Left lung (tissue), 10 donors: Measurements from ENCODE around the gene SVIL. TPM values are rescaled to one million over a fixed set of nuclear protein-coding genes. Genes with fewer than 3 reads are reported as not detected.
A peak's percentile ranks its signal among the peaks of the same experiment; 100 is the strongest.
"Not testable (repeated sequence)": the region's sequence is repeated elsewhere in the genome, so short reads cannot be mapped to it uniquely, and the experiment has no call there.

Source experiments
- ATAC-seq: fragments of 200-7000 bp; cut with Tn5 transposase; one replicate; pipeline ENCODE4 v1.9.1; 2020; ENCODE audit warnings: moderate library complexity
- DNase-seq, 4 donors: peaks; one replicate each; pipeline ENCODE4 v3.0.0-alpha.2; 2013 to 2020
- H3K27ac ChIP-seq, 2 donors: fragments of 200-600 bp; sonication (generic) in 1 of 2; one replicate each; pipeline versions ENCODE4 v1.5.0 to v1.8.0; 2020 to 2021
- H3K27me3 ChIP-seq, 2 donors: fragments of 200-600 bp; sonication (generic) in 1 of 2; one replicate each; pipeline versions ENCODE4 v1.5.0 to v1.8.0; 2020 to 2021
- H3K36me3 ChIP-seq, 2 donors: fragments of 200-600 bp; sonication (generic) in 1 of 2; one replicate each; pipeline versions ENCODE4 v1.5.0 to v1.8.0; 2020 to 2021
- H3K4me1 ChIP-seq, 2 donors: fragments of 200-600 bp; one replicate each; pipeline ENCODE4 v1.8.0; 2021
- H3K4me3 ChIP-seq, 2 donors: fragments of 200-600 bp; sonication (generic) in 1 of 2; one replicate each; pipeline versions ENCODE4 v1.5.0 to v1.8.0; 2020 to 2021; ENCODE audit warnings: mild to moderate bottlenecking in 1 of 2
- H3K9me3 ChIP-seq, 2 donors: fragments of 200-600 bp; sonication (generic) in 1 of 2; one replicate each; pipeline versions ENCODE4 v1.5.0 to v1.8.0; 2020 to 2021
- CTCF ChIP-seq, 2 donors: fragments of 200-600 bp; sonication (generic) in 1 of 2; IDR thresholded peaks; one replicate each; pipeline versions ENCODE4 v1.5.0 to v1.8.0; 2021; ENCODE audit warnings: antibody characterized with exemption in 2 of 2
- intact Hi-C, 2 donors: fragments of 100-400 bp; cut with DNase I; formaldehyde crosslinking; loops; one replicate each; pipeline versions ENCODE4 v1.11.2 to v1.14.2; 2022
- polyA plus RNA-seq, 6 donors: library from polyadenylated mRNA; unstranded; fragments of 120-200 nt; gene quantifications; one replicate each; pipeline ENCODE4 v1.2.1, GENCODE V29; 2013; ENCODE audit not compliant: insufficient read length in 6 of 6
- total RNA-seq, 2 donors: library from RNA; stranded (reverse); fragmentation: NEBNext Ultra II Directional; extraction: Animal tissue kit (Norgen Biotek cat#: 25700); gene quantifications; one replicate each; pipeline ENCODE4 v1.2.1, GENCODE V29; 2021
- donor health status: DM: no; HTN: yes; CAD: no.
- donor health status: DM: no; HTN: no; CAD: no.

The SVIL gene
- total and polyA plus RNA-seq, 8 donors, result 49.3 to 103 (median 54.9) TPM

GRCh38 chr10:29617880-29618340 lies 16.9 kb downstream of the SVIL start:
- Histone ChIP-seq H3K27ac (peak overlapping the region; percentile 60 to 70), H3K4me1 (peaks cover 25 to 27% of the 10 kb centered on the region in 2 donors), H3K4me3 (no peak overlapping the region), H3K9me3 (no peaks in the 10 kb centered on the region), H3K36me3 (peaks cover 0 to 3% of the 10 kb centered on the region in 2 donors), H3K27me3 (no peaks in the 10 kb centered on the region)
- ATAC-seq (peak; percentile 55), DNase-seq (no peak)
- no peak for TF ChIP-seq CTCF (IDR thresholded peaks at IDR 0.05)
- intact Hi-C loops, result no loop called here

GRCh38 chr10:29616542-29616941 lies 18.2 kb downstream of the SVIL start:
- Histone ChIP-seq H3K4me1 (peaks cover 22 to 27% of the 10 kb centered on the region in 2 donors), H3K36me3 (peaks cover 0 to 3% of the 10 kb centered on the region in 2 donors), H3K9me3 (no peaks in the 10 kb centered on the region), H3K4me3 (no peak overlapping the region), H3K27me3 (no peaks in the 10 kb centered on the region), H3K27ac (no peak overlapping the region)
- no peak for TF ChIP-seq CTCF (IDR thresholded peaks at IDR 0.05)
- DNase-seq (no peak), ATAC-seq (no peak)
- intact Hi-C loops, result no loop called here

GRCh38 chr10:29615195-29615594 lies 19.6 kb downstream of the SVIL start:
- Histone ChIP-seq H3K4me3 (no peak overlapping the region), H3K9me3 (no peaks in the 10 kb centered on the region), H3K27ac (no peak overlapping the region), H3K4me1 (peaks cover 19 to 27% of the 10 kb centered on the region in 2 donors), H3K27me3 (no peaks in the 10 kb centered on the region), H3K36me3 (peaks cover 0 to 3% of the 10 kb centered on the region in 2 donors)
- DNase-seq, result no peak
- intact Hi-C loops, result no loop called here
- TF ChIP-seq CTCF (IDR thresholded peaks at IDR 0.05), result no peak
- no peak for ATAC-seq

- intact Hi-C loops, result not testable (repeated sequence)
Observed at GRCh38 chr10:29614289-29614688, 20.5 kb downstream of the SVIL start.

GRCh38 chr10:29613791-29614190 lies 21.0 kb downstream of the SVIL start:
- no peak for TF ChIP-seq CTCF (IDR thresholded peaks at IDR 0.05)
- H3K4me1 ChIP-seq, result peaks cover 12 to 16% of the 10 kb centered on the region in 2 donors
- no peak for ATAC-seq
- peaks cover 0 to 2% of the 10 kb centered on the region in 2 donors for H3K9me3 ChIP-seq
- no peak overlapping the region for H3K4me3 ChIP-seq
- H3K27me3 ChIP-seq, result no peaks in the 10 kb centered on the region
- H3K27ac ChIP-seq, result no peak overlapping the region
- intact Hi-C loops, result no loop called here
- peaks cover 0 to 8% of the 10 kb centered on the region in 2 donors for H3K36me3 ChIP-seq
- DNase-seq, result no peak

More at GRCh38 chr10:29614289-29614688, 20.5 kb downstream of the SVIL start:
- DNase-seq, H3K27me3 ChIP-seq, H3K36me3 ChIP-seq, ATAC-seq, H3K27ac ChIP-seq, H3K9me3 ChIP-seq, H3K4me3 ChIP-seq: not testable (repeated sequence)
- peaks cover 15 to 20% of the 10 kb centered on the region in 2 donors for H3K4me1 ChIP-seq

GRCh38 chr10:29613196-29613595 lies 21.6 kb downstream of the SVIL start:
- ATAC-seq (no peak), DNase-seq (no peak)
- TF ChIP-seq CTCF (IDR thresholded peaks at IDR 0.05), result no peak
- Histone ChIP-seq H3K9me3 (peaks cover 0 to 2% of the 10 kb centered on the region in 2 donors), H3K4me3 (no peak overlapping the region), H3K27me3 (no peaks in the 10 kb centered on the region), H3K36me3 (peaks cover 0 to 10% of the 10 kb centered on the region in 2 donors), H3K4me1 (peaks cover 6 to 10% of the 10 kb centered on the region in 2 donors), H3K27ac (no peak overlapping the region)
- intact Hi-C loops, result no loop called here
